ENCODE data around the gene HOXD8. TPM values are rescaled to one million over a fixed set of nuclear protein-coding genes. Genes with fewer than 3 reads are reported as not detected.
A peak's percentile ranks its signal among the peaks of the same experiment; 100 is the strongest.

Gene HOXD8
- polyA plus RNA-seq, 1 donor, result 4.0 TPM

- Histone ChIP-seq H3K27ac (ENCODE audit: low read length) (no peak overlapping the region), H3K36me3 (ENCODE audit: control insufficient read depth, insufficient read depth, low read length) (no peaks in the 10 kb centered on the region), H3K27me3 (ENCODE audit: control insufficient read depth, insufficient read depth, low read length) (peaks cover 97% of the 10 kb centered on the region), H3K9me3 (ENCODE audit: control insufficient read depth, low read depth, low read length) (peaks cover 36% of the 10 kb centered on the region), H3K4me3 (ENCODE audit: low read length) (no peak overlapping the region), H3K4me1 (ENCODE audit: control insufficient read depth, insufficient read depth, low read length) (peaks cover 10% of the 10 kb centered on the region)
- DNase-seq, result no peak
- 18% methylated on average over 3 of the region's 26 CpGs for WGBS (ENCODE audit: insufficient coverage, low lambda C conversion rate)
Measured at GRCh38 chr2:176084611-176085119, 44.8 kb upstream of the HOXD8 start.

- H3K9me3 ChIP-seq (ENCODE audit: control insufficient read depth, low read depth, low read length), result peaks cover 36% of the 10 kb centered on the region
- H3K4me3 ChIP-seq (ENCODE audit: low read length), result no peak overlapping the region
- H3K27me3 ChIP-seq (ENCODE audit: control insufficient read depth, insufficient read depth, low read length), result peaks cover 99% of the 10 kb centered on the region
- H3K36me3 ChIP-seq (ENCODE audit: control insufficient read depth, insufficient read depth, low read length), result no peaks in the 10 kb centered on the region
- no peak overlapping the region for H3K27ac ChIP-seq (ENCODE audit: low read length)
- no CpG with 5 or more reads among the region's 40 CpGs for WGBS (ENCODE audit: insufficient coverage, low lambda C conversion rate)
- DNase-seq, result no peak
- peaks cover 9% of the 10 kb centered on the region for H3K4me1 ChIP-seq (ENCODE audit: control insufficient read depth, insufficient read depth, low read length)
Measured at GRCh38 chr2:176085120-176085788, 44.3 kb upstream of the HOXD8 start.

- Histone ChIP-seq H3K27me3 (ENCODE audit: control insufficient read depth, insufficient read depth, low read length) (peaks cover 99% of the 10 kb centered on the region), H3K9me3 (ENCODE audit: control insufficient read depth, low read depth, low read length) (peaks cover 30% of the 10 kb centered on the region), H3K36me3 (ENCODE audit: control insufficient read depth, insufficient read depth, low read length) (no peaks in the 10 kb centered on the region), H3K4me3 (ENCODE audit: low read length) (no peak overlapping the region), H3K4me1 (ENCODE audit: control insufficient read depth, insufficient read depth, low read length) (peaks cover 9% of the 10 kb centered on the region), H3K27ac (ENCODE audit: low read length) (no peak overlapping the region)
- DNase-seq, result no peak
- 17% methylated on average over 1 of the region's 46 CpGs for WGBS (ENCODE audit: insufficient coverage, low lambda C conversion rate)
Measured at GRCh38 chr2:176085861-176086771, 43.4 kb upstream of the HOXD8 start.

- Histone ChIP-seq H3K27ac (ENCODE audit: low read length) (no peak overlapping the region), H3K9me3 (ENCODE audit: control insufficient read depth, low read depth, low read length) (peaks cover 25% of the 10 kb centered on the region), H3K4me3 (ENCODE audit: low read length) (no peak overlapping the region), H3K4me1 (ENCODE audit: control insufficient read depth, insufficient read depth, low read length) (peaks cover 9% of the 10 kb centered on the region), H3K27me3 (ENCODE audit: control insufficient read depth, insufficient read depth, low read length) (peaks cover 98% of the 10 kb centered on the region), H3K36me3 (ENCODE audit: control insufficient read depth, insufficient read depth, low read length) (no peaks in the 10 kb centered on the region)
- no peak for DNase-seq
- WGBS (ENCODE audit: insufficient coverage, low lambda C conversion rate), result no CpG with 5 or more reads among the region's 29 CpGs
Measured at GRCh38 chr2:176087330-176088047, 42.0 kb upstream of the HOXD8 start.

- Histone ChIP-seq H3K27ac (ENCODE audit: low read length) (no peak overlapping the region), H3K4me3 (ENCODE audit: low read length) (no peak overlapping the region)
Measured at GRCh38 chr2:176088048-176088936, 41.2 kb upstream of the HOXD8 start.

GRCh38 chr2:176088937-176089842 is 40.3 kb upstream of the HOXD8 start:
- Histone ChIP-seq H3K27ac (ENCODE audit: low read length) (no peak overlapping the region), H3K4me1 (ENCODE audit: control insufficient read depth, insufficient read depth, low read length) (peaks cover 13% of the 10 kb centered on the region), H3K27me3 (ENCODE audit: control insufficient read depth, insufficient read depth, low read length) (peaks cover 96% of the 10 kb centered on the region), H3K4me3 (ENCODE audit: low read length) (no peak overlapping the region), H3K36me3 (ENCODE audit: control insufficient read depth, insufficient read depth, low read length) (no peaks in the 10 kb centered on the region), H3K9me3 (ENCODE audit: control insufficient read depth, low read depth, low read length) (peaks cover 18% of the 10 kb centered on the region)
- no peak for DNase-seq
- WGBS (ENCODE audit: insufficient coverage, low lambda C conversion rate), result no CpG with 5 or more reads among the region's 6 CpGs

More at GRCh38 chr2:176088048-176088936, 41.2 kb upstream of the HOXD8 start:
- peak; percentile 23 to 54 for DNase-seq
- Histone ChIP-seq H3K4me1 (ENCODE audit: control insufficient read depth, insufficient read depth, low read length) (peaks cover 11% of the 10 kb centered on the region), H3K27me3 (ENCODE audit: control insufficient read depth, insufficient read depth, low read length) (peaks cover 96% of the 10 kb centered on the region), H3K36me3 (ENCODE audit: control insufficient read depth, insufficient read depth, low read length) (no peaks in the 10 kb centered on the region), H3K9me3 (ENCODE audit: control insufficient read depth, low read depth, low read length) (peaks cover 23% of the 10 kb centered on the region)
- WGBS (ENCODE audit: insufficient coverage, low lambda C conversion rate), result 33% methylated on average over 1 of the region's 49 CpGs

- no peak overlapping the region for H3K4me3 ChIP-seq (ENCODE audit: low read length)
- no peaks in the 10 kb centered on the region for H3K36me3 ChIP-seq (ENCODE audit: control insufficient read depth, insufficient read depth, low read length)
- H3K4me1 ChIP-seq (ENCODE audit: control insufficient read depth, insufficient read depth, low read length), result peaks cover 13% of the 10 kb centered on the region
- peaks cover 96% of the 10 kb centered on the region for H3K27me3 ChIP-seq (ENCODE audit: control insufficient read depth, insufficient read depth, low read length)
- H3K27ac ChIP-seq (ENCODE audit: low read length), result no peak overlapping the region
- no peak for DNase-seq
- peaks cover 15% of the 10 kb centered on the region for H3K9me3 ChIP-seq (ENCODE audit: control insufficient read depth, low read depth, low read length)
Measured at GRCh38 chr2:176089843-176090395, 39.6 kb upstream of the HOXD8 start.

- peaks cover 96% of the 10 kb centered on the region for H3K27me3 ChIP-seq (ENCODE audit: control insufficient read depth, insufficient read depth, low read length)
- no peak for DNase-seq
- no peak overlapping the region for H3K4me3 ChIP-seq (ENCODE audit: low read length)
- peaks cover 13% of the 10 kb centered on the region for H3K4me1 ChIP-seq (ENCODE audit: control insufficient read depth, insufficient read depth, low read length)
- H3K9me3 ChIP-seq (ENCODE audit: control insufficient read depth, low read depth, low read length), result peaks cover 11% of the 10 kb centered on the region
- 5% methylated on average over 3 of the region's 5 CpGs for WGBS (ENCODE audit: insufficient coverage, low lambda C conversion rate)
- no peaks in the 10 kb centered on the region for H3K36me3 ChIP-seq (ENCODE audit: control insufficient read depth, insufficient read depth, low read length)
- no peak overlapping the region for H3K27ac ChIP-seq (ENCODE audit: low read length)
Measured at GRCh38 chr2:176090862-176091261, 38.6 kb upstream of the HOXD8 start.
